ENCODE measurements around the gene LCE5A.
"Not testable (repeated sequence)": the region's sequence is repeated elsewhere in the genome, so short reads cannot be mapped to it uniquely, and the experiment has no call there.

The LCE5A gene, protein sequence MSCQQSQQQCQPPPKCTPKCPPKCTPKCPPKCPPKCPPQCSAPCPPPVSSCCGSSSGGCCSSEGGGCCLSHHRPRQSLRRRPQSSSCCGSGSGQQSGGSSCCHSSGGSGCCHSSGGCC
- 0 to 0.18 (median 0) reads per million in 4 experiments for total RNA-seq

DNA sequence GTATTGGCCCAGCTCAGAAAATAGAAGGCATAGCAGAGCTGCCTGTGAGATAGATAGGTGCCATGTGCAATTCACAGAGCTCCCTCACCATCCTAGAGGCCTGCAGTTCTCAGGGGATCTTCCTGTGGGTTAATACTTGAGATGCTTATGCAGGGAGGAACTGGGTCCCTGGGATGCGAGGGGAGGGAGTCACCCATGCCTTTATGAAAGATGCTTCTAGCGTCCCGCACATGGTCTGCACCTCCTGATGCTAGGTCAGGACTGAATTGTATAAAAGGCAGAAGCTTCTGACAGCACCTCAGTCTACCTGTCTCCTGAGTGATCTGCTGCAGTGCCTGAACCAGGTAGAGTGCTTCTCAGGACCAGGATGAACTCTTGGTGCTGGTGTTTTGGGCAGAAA is at the start of gene LCE5A:
LCE5A (plus strand) TSS at position 301 of the 400 bp plus-strand sequence. CDS start 732 bp downstream, outside the sequence.
- DNase-seq = no peak

DNA sequence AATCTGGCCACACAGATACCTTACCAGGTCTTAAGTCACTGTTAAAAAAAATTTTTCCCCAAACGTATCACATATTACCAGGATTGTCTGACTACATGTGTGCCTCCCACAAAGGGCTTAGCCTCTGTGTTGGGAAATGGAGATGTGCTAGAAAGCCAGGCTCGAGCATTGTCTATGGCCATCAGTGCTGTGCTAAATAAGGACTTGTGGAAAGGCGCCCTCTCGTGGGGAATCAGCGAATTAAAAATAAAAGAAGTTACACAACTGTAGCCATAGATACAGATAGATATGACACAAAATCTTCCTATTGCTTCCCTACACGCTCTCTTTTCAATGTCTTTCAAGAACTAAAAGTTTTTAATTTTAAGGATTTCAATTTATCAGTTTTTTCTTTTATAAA is 49.1 kb upstream of the LCE5A start:
- DNase-seq = no peak

DNA sequence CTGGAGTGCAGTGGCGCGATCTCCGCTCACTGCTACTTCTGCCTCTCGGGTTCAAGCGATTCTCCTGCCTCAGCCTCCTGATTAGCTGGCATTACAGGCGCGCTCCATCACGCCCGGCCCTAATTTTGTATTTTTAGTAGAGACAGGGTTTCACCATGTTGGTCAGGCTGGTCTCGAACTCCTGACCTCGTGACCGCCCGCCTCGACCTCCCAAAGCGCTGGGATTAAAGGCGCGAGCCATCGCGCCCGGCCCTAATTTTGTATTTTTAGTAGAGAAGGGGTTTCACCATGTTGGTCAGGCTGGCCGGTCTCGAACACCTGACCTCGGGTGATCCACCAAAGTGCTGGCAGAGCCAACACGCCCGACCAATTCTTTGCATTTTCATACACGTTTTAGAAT is 48.0 kb upstream of the LCE5A start:
- DNase-seq = no peak

DNA sequence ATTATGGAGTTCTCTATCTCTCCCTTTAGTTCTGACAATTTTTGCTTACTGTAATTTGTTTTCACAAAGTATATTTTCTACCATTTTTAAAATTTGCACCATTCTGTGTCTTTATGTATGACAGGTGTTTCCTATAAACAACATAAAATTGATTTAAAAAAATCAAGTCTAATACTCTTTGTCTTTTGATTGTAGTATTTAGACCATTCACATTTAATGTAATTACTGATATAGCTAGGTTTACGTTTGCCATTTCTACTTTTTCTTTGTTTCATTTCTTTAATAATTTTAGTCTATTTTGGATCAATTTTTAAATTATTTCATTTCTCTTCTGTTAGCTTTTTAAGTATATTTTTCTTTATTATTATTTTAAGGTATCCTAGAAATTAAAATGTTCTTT is 44.4 kb upstream of the LCE5A start:
- DNase-seq = no peak

DNA sequence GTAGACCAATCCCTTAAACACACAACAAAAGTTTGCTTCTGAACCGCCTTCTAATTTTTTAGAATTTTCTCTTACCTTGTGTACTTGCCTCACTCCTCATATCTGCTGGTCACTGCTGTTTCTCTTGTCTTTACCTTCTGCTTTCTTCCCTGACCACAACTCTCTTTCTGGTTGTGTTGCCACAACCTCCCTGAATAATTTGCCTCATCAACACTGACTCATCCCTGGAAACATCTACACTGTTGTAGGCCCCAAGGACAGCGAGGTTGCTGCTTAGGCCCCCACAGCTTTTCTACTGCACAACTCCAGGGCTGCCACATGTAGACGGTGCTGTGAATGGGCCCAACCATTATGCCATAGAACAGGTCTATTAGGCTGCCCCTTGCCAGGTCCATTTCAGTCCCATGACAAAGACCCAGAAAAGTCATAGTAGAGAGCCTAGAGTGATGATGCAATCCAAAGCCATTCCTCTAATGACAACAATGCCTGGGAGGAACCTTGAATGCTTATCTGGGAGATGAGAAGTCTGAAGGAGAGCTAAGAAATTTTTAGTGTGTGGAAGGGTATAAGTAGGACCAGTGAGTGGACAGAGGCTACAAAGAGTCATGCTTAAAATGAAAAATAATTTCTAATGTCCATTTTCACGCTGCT is 36.6 kb upstream of the LCE5A start:
- DNase-seq = no peak

DNA sequence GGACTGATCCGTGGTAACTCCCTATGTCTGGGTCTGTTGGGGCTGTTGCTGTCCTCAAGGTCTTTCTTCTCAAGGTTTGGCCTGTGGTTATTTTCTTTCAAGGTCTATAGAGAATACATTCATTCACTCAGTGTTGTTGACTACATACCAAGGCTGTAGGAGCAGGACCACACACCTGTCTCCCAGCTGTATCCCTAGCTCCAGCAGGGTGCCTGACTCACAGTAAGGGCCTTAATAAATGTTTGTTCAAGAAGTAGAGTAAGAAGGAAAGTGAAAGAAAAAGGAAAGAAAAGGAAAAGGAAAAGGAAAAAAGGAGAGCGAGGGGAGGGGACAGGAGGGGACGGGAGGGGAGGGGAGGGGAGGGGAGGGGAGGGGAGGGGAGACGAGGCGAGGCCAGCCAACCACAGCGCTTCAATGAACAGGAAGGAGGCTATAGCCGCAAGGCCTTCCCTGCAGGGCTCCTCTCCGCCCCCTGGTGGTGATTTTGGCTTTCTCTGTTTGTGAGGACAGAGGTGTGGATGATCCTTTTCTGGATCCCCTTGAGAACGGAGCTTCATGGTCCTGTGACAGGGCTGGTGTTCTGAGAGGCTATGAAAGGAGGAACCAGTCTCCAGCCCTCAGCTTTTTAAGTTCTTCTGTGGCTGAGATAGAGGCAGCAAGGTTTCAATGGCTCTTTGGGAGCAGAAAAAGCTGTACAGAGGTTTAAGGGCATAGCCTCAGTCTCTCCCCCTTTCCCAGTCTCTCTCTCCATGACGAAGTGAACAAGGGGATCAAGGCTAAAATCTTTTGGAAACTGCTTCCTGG is 30.6 kb upstream of the LCE5A start:
- DNase-seq = peak; percentile 3

DNA sequence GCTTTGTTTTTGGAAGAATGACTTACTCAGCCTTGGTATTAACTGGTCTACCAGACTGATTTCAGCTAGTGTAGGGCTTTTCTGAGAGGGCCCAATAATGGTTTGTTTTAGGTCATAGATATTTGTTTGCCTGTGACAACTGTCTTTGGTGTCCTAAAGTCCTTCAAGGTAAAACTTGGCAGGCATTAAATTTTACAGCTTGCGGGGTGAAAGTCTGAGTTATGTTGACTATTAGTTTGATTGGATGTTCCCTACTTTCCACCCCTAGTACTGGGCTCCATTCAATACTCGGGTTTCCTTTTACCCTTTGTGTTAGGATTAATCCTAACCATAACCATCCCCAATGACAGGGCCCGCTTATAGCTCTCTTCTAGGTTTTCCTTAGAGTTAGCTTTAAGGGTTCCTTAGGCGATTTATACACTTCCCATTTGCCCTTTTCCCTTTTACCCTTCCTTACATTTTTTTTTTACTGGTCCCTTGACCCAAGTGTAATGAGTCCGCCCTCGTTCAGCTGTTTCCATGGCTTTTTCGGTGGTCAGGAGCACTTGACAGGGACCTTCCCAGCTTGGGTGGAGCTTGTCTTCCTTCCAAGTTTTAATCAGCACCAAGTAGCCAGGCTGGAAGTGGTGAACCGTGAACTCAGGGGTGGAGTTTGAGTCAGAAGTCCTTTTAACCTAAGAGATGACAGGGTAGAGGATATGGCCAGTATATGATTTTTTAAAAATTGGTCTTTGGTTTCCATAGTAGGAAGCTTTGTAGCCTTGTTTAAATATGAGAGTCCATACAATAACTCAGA is 28.5 kb upstream of the LCE5A start:
- DNase-seq = no peak

DNA sequence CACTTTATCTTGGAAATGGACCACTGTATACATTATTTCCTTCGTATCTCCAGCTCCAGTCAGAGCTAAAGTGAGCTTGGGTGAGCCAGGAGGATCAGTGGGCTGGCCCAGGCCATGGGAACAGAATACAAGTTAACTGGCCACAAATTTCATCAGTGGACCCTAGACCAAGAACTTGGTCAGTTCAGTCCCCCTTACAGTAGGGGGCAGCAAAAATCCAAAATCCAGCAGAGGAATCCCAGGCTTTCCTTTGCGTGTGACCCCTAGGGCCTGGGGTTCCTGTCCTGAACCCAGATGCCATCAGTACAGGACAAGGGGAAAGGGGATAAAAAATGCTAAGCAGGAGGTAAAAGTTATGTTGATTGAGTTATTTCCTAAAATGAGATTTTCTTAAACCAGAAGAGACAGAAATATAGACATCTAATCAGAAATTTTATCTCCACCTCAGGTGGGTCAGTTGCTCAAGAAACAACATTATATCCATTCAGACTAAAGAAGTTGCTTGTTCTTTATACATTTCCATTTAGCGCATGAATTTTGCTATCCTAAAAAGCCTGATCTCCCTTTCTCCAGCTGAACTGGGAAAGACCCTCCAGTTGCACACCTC is 24.1 kb upstream of the LCE5A start:
- no peak for DNase-seq

DNA sequence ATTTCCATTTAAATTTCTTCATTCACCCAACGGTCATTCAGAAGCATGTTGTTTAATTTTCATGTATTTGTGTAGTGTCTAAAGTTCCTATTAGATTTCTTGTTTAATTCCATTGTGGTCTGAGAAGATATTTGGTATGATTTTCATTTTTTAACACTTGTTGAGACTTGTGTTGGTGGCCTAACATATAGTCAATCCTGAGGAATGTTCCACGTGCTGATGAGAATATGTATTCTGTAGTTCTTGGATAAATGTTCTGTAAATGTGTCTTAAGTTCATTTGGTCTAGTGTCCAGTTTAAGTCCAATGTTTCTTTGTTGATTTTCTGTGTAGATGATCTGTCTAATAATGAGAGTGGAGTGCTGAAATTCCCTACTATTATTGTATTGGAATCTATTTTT is 22.7 kb upstream of the LCE5A start:
- DNase-seq = no peak

DNA sequence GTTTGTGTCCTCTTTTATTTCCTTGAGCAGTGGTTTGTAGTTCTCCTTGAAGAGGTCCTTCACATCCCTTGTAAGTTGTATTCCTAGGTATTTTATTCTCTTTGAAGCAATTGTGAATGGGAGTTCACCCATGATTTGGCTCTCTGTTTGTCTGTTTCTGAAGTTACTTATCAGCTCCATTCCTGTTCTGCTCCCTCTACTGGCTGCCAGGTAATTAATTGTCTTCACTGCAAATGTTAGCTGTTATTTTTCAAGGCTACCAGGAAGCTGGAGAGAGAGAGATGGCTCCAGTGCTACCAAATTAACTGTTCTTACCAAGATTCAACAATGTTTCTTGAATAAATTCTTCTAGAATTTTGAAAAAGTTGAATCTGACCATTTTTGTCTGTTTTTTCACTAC is 19.1 kb upstream of the LCE5A start:
- DNase-seq = not testable (repeated sequence)

DNA sequence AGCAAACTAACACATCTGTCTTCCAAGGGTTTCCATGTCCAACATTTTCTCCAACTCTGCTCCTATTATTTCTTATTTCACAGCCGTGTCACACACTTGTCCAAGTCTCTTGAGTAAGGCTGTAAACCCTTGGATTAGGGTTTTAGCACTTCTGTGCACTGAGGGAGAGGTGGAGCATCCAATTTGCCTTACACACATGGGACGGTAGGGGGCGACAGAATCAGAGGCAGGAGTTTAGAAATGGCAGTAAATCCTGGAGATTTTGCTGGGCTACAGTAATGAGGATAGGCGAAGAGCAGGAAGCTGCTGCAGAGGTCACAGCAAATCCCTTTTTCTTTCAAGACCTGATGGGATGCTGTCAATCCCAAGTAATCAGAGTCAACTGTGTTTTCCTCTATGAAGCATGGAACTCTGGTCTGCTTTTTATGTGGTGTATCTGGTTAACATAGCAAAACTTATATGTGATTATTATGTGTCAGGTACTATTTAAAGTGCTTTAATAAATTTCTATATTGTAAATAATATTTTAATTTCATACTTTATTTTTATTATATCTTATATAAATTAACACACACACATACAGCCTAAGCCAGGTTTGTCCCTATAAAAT is 15.4 kb upstream of the LCE5A start:
- DNase-seq = no peak

DNA sequence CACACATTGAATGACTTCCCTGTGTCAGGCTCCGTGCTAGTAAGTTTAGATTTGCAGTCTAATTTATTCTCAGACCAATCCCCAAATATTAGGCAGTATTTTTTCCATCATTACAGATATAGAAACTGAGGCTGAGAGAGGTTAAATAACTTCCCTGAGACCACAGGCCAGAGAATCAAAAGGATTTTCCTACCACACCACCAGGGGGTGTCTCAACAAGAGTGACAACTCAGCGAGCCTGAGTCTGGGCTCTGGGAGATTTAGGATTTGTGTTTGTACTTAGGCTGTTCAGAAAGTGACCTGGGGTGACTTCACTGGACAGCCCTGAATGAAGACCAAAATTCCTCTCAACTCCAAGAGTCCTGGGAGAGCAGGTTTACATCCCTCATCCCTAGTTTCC is 13.3 kb upstream of the LCE5A start:
- no peak for DNase-seq

DNA sequence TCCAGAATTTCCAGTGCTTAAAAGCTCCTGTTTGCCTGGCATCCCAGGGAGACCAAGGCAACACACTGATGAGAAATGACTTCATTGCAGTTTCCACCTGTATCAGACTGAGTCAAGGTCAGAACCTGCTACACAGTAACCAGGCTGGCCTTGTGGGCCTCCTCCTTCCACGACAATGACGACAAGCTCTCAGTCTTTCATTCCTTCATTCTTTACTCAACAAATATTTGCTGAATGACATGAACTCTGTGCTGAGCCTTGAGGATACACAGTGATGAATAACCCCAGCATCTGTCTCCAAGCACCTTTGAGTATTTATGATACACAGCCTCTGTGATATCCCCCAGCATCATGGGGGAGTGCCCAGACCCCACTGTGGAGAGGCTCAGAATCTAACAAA is 8.9 kb upstream of the LCE5A start:
- DNase-seq = no peak

DNA sequence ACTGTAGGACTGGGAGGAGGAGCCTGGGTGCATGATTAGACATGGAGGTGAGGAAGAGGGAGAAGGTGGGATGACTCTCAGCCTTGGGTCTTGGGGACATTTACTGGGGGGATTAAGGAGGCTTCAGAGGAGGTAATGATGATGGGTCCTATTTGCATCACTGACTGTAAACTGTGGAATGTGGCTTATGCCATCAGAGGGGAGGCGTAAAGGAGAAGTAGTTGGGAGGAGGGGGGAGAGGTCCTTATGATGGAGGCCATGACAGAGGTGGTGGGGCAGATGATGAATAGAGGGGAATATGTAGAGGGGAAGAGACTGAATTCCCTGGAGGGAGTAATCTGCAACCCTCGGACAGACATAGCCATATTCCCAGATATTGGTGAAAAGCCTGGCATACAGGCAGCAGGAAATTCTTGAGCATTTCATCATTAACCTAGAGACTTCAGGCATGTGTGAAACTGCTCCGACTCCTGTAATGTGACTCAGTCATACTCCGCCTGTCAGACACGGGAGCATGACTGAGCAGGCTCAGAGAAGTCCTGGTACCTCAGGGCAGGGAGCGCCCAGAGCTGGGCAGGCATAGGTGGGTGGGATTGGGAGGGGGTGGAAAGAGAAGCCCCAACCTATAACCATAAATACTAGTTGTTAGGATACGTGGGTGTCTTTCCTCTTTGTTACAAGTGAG is 8.0 kb upstream of the LCE5A start:
- DNase-seq = no peak

DNA sequence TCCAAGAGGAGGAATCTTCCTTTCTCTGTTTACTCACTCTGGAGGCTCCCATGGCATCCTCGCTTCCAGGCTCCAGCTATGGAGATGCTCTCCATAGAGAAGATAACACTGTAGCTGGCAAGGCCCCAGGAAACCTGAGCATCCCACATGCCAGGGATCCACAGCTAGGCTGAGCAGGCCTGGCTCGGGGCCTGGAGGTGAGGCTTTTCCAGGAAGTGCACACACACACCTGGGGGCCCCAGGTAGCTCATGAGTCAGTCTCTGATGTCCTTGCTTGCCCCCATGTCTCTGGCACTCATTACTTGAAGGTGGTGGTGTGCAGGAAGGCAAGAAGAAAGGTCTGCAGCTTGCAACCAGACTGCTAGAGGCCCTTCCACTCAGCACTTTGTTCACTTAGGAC is 5.5 kb upstream of the LCE5A start:
- no peak for DNase-seq

DNA sequence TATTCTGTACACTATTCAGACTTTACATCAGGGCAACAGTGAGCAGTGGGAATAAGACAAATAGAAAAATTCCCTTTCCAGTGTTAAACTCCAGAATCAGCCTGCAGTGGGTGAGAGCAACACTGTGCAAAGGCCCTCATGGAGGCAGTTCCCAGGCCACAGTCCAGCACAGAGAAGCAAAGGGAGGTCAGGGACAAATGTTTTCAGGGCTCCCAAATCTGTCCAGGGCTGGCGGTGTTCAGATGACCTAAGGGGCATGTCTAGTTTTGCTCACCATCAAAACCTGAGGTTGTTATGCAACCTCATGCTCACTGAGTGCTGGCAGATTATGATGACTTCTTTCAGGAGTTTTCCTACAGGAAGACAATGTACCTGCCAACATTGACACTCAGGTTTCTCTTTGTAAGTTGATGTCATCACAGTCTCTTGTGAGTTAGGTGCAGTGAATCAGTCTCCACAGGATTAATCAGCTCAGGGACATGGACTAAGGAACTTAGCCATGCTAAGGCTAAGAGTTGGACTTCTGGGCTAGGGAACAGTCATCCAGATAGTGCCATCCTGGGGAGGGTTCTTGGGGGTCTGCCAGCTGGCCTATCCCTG is 3.6 kb upstream of the LCE5A start:
- no peak for DNase-seq

DNA sequence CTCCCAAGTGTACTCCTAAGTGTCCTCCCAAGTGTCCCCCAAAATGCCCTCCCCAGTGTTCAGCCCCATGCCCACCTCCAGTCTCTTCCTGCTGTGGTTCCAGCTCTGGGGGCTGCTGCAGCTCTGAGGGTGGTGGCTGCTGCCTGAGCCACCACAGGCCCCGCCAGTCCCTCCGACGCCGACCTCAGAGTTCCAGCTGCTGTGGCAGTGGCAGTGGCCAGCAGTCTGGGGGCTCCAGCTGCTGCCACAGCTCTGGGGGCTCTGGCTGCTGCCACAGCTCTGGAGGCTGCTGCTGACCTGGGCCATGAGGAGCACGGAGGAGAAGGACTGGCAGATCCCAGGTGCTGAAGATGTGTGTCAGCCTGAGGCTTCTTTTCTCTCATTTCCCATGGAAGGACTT is 993 bp downstream of the LCE5A start:
- DNase-seq = no peak

DNA sequence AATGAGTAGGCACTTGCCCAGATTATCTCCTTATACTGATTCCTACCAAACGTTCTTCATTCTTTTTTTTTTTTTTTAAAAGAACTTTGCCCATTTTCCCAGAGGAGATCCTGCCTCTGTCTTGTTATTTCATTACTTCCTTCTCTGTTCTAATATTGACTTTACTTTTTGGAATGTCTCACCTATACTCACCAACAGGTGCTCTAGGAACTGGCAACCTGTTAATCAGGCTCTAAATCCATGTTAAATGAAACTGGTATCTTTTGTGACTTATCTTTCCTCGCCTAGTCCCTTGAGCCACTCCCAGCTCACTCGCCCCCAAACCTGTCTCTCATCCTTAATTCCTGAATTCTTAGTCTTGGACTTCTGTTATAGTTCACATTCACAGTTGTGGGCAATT is 2.5 kb downstream of the LCE5A start:
- no peak for DNase-seq

DNA sequence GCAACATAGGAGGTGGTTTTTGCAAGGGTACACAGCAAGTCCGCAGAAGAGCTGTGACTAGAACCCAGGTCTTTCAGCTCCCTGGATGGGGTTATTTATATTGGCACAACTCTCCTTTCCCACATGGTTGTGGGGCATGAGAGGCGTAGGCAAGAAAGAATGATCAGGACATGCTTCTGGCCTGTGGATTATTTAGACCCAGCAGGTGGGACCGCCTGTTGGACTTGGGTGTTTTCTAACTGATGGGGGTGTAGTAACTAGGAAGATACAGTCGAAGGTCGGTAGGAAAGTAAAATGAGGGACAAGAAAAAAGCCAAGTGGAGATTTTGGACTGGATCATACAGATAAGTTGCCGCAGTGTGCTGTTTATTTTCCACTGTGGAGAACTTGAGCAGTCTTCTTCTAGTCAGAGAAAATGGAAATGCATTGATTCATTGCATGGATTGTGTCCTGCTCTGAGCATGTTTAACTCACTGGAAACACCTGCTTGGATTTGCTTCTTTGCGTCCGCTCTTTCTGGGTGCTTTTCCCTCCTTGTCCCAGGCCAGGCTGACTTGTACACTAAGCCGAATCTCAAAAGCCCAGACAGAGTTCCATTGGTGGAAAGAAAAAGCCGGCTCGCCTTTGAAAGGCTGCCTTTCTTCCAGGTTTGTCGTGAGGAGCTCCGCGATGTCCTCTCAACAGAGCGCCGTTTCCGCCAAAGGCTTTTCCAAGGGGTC is 4.3 kb downstream of the LCE5A start:
- DNase-seq = no peak

DNA sequence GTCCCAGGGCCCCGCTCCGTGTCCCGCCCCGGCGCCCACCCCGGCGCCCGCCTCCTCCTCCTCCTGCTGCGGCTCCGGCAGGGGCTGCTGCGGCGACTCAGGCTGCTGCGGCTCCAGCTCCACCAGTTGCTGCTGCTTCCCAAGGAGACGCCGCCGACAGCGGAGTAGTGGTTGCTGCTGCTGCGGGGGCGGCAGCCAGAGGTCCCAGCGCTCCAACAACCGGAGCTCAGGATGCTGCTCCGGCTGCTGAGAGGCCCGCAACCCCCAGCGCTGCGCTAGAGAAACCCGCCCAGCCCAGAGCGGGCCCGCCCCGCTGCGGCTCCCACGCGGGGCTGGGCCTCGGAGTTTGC is 4.8 kb downstream of the LCE5A start:
- no peak for DNase-seq

DNA sequence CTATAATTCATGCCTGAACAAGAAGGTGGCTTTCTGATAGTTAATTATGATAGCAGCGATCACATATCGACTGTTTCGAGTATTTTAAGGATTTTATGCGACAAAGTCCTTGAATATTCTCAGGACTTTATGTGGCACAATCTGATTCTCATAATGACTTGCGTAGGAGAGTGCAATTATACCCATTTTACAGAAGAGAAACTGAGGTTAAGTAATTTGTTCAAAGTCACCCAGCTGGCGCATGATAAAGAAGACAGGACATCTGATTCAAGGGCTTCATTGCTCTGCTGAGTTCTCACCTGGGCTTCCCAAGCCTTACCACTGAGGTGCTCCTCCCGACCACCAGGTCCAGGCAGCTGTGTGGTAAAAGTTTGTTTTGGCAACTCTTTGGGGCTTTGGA is 5.5 kb downstream of the LCE5A start:
- no peak for DNase-seq

Data from effector CD8-positive, alpha-beta T cell (primary cell).